Measurements from ENCODE around the gene GNA12.

GRCh38 chr7:2757361-2757903 lies 86.7 kb downstream of the GNA12 start:
- TF ChIP-seq CTCF (IDR thresholded peaks at IDR 0.05; ENCODE audit: low read depth, low read length, poor library complexity, severe bottlenecking), result no peak
- no peak for TF ChIP-seq EZH2phosphoT487 (IDR thresholded peaks at IDR 0.05; ENCODE audit: borderline replicate concordance, low read length)
